GF-D8 (cell line): ENCODE data around the gene KIAA1586.
A peak's percentile ranks its signal among the peaks of the same experiment; 100 is the strongest.
"Not testable (repeated sequence)": the region's sequence is repeated elsewhere in the genome, so short reads cannot be mapped to it uniquely, and the experiment has no call there.

Source experiments
- DNase-seq: peaks from one replicate; lab custom pipeline; 2025; lab: John Stamatoyannopoulos, UW

Gene KIAA1586

DNA sequence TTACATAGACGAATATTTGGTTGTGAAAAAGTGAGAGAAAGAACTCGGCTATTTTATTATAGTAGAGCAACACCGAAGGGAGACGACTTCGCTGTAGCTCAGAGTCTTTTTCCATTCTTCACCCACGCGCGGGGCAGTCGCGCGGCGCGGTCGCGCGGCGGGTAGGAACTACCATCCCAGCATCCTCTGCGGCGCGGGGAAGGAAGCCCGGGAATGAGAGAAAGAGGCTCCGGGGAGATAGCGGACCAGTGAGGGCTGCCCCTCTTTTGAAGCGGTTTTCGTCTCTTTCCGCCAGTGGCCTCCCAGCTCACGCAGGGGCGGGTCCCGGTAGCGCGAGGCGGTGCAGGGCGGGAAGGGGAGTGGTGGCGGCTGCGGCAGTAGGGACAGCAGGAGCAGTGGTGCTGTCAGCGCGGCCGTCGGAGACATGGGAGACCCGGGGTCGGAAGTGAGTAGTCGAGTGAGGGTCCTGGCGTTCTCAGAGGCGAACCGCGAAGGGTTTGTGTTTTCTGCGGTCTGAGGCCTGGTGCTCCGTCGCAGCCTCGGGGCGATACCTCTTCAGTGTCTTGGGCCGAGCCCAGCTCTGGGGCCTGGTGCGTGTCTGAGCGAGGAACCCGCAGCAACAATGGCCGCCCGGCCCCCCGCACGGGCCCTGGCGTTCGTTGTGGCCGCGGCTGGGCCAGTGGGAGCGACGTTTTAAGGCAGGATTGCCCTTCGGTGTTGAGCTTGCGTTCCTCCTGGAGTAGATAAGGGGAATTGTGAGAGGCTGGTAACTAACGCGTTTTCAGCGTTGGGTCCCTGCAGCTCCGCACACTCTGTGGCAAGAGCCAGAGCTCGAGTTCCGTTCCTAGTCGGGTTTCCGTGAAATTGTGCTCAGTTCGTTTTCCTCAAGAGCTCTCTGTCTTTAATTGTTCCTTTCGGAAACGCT lies at the start of gene KIAA1586:
Gene KIAA1586 (plus strand): TSS at position 362 of the 925 bp plus-strand sequence. CDS start 63 bp downstream, at position 425.
- peak; percentile 85 for DNase-seq

DNA sequence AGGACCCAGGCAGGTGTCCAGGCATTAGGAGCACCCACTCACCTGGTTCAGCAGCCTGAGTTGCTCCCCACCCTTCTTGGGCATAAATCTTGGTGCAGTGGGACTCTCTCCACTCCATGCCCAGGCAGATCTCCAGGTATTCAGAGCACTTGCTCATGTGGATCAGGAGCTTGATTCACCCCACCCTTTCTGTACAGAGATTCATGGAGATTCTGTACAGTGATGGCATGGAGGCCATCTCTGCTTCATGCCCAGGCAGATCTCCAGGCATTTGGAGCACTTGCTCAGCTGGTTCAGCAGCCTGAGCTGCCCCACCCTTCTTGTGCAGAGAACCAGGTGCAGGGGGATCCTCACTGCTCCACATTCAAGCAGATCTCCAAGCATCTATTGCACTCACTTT lies 47.4 kb upstream of the KIAA1586 start:
- no peak for DNase-seq

- not testable (repeated sequence) for DNase-seq
Observed at GRCh38 chr6:56999748-57000147, 46.7 kb upstream of the KIAA1586 start.

DNA sequence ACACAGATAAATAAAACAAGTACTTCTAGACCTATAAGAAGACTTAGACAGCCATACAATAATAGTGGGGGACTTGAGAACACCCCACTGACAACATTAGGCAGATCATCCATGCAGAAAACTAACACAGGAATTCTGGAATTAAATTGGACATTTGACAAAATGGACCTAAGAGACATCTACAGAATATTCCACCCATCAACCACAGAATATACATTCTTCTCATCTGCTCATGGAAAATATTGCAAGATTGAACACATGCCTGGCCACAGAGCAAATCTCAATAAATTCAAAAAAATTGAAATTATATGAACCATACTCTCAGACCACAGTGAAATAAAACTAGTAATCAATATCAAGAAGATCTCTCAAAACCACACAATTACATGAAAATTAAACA lies 44.3 kb upstream of the KIAA1586 start:
- DNase-seq, result no peak

- DNase-seq, result no peak
Observed at GRCh38 chr6:57004292-57004691, 42.2 kb upstream of the KIAA1586 start.

- no peak for DNase-seq
Observed at GRCh38 chr6:57006101-57006500, 40.4 kb upstream of the KIAA1586 start.

GRCh38 chr6:57008069-57008468 lies 38.4 kb upstream of the KIAA1586 start:
- not testable (repeated sequence) for DNase-seq

- DNase-seq, result no peak
Observed at GRCh38 chr6:57013521-57013926, 33.0 kb upstream of the KIAA1586 start.

DNA sequence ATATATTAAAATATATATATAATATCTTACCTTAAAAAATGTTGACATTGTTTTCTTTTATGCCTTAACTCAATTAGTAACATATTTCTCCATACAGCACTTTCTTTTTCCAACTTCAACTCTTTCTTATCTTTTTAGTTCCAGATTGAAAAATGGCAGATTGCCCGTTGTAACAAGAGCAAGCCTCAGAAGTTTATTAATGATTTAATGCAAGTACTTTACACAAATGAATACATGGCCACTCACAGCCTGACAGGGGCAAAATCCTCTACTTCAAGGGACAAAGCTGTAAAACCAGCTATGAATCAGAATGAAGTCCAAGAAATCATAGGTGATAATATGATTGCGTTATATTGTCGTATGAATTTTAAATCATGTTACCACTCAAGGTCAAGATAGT lies 29.4 kb upstream of the KIAA1586 start:
- no peak for DNase-seq

DNA sequence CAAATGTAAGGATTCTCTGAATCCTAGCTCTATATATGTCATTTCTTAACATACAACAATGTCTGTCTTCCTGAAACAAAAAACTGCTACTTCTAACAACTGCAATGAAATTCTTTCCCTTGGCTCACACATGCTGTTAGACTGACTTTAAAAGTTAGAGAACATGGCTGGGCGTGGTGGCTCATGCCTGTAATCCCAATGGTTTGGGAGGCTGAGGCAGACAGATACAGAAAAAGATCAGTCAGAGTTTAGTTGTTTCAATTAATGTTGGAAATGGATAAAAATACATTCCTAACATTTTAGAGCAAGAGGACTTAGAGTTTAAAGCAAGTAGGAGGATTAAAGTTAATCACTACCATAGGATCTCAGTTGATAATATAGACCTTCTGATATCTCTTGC lies 28.7 kb upstream of the KIAA1586 start:
- DNase-seq, result no peak

GRCh38 chr6:57019434-57019833 lies 27.1 kb upstream of the KIAA1586 start:
- no peak for DNase-seq

DNA sequence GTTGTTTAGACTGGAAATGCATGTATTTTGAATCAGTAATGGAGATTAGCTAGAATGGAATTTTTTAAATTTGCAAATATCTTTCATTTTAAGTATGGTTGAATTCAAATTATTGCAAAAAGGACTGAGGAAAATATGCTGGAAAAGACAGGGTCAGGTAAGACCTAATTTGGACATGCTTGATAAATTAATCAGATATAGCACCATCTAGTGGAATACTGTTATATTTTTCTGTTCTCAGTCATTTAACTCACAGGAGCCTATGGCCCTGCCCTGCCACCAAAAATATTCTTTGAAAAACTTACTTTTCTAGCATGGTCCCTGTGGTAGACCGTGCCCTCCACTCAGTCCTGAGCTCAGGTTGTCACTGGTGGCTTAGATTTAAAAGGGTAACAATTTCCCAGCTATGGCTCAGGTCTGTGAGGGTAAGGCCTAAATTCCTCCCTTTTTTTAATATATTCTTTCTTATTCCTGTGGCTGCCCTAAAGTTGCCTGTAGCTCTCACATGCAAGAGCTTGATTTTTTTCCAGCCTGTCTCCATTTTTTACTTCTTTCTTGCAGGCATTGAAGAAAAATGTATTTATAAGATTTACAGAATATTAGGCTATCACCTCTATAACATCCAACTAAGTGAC lies 25.3 kb upstream of the KIAA1586 start:
- peak; percentile 59 for DNase-seq

- DNase-seq, result no peak
Observed at GRCh38 chr6:57024321-57024720, 22.2 kb upstream of the KIAA1586 start.

DNA sequence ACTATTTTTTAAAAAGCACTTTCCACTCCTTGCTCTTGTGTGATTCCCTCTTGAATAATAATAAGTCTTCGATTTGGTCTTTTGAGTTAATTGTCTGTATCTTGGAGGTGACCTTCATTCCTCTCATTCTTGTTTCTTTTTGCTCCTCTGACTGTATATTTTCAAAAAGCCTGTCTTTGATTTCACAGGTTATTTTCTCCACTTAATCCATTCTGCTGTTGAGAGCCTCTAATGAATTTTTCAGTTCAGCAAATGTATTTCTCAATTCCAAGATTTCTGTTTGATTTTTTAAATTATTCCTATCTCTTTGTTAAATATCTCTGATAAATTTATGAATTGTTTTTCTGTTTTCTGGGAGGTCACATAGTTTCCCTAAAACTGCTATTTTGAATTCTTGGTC lies 21.7 kb upstream of the KIAA1586 start:
- DNase-seq, result no peak

- no peak for DNase-seq
Observed at GRCh38 chr6:57026001-57026400, 20.5 kb upstream of the KIAA1586 start.

GRCh38 chr6:57027301-57027700 lies 19.2 kb upstream of the KIAA1586 start:
- DNase-seq, result no peak

- no peak for DNase-seq
Observed at GRCh38 chr6:57029213-57029612, 17.3 kb upstream of the KIAA1586 start.

DNA sequence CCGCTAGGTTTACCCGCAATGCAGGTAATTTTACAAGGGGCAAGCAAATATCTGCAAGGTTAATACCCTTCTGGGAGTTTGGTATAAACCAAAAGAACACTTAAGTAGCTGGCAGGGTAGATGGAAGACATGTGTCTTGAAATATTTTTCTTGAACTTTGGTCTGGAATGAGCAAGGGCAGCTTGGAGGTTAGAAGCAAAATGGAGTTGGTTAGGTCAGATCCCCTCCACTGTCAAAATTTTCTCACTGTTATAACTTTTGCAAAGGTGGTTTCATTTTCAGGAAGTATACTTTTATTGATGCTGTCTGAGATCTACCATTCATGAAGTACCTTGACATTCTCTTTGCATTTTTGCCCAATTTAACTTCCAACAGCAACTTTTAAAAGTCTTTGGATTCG lies 13.3 kb upstream of the KIAA1586 start:
- DNase-seq, result no peak

- DNase-seq, result no peak
Observed at GRCh38 chr6:57035549-57035948, 10.9 kb upstream of the KIAA1586 start.

GRCh38 chr6:57038906-57039305 lies 7.6 kb upstream of the KIAA1586 start:
- DNase-seq, result no peak

- DNase-seq, result peak; percentile 25
Observed at GRCh38 chr6:57040011-57040410, 6.5 kb upstream of the KIAA1586 start.

DNA sequence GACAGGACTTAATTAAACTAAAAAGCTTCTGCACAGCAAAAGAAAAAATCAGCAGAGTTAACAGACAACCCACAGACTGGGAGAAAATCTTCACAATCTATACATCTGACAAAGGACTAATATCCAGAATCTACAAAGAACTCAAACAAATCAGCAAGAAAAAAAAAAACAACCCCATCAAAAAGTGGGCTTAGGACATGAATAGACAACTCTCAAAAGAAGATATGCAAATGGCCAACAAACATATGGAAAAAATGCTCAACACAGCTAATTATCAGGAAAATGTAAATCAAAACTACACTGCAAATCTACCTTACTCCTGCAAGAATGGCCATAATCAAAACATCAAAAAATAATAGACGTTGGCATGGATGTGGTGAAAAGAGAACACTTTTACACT lies 2.4 kb upstream of the KIAA1586 start:
- DNase-seq, result not testable (repeated sequence)

DNA sequence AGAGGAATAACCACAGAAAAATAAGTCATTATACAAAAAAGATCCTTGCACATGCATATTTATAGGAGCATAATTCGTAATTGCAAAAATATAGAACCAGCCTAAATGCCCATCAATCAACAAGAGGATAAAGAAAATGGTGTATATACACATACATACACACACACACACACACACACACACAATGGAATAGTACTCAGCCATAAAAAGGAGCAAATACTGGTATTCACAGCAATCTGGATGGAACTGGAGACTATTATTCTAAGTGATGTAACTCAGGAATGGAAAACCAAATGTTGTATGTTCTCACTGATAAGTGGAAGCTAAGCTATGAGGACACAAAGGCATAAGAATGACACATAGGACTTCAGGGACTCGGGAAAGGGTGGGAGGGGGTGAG lies 1.9 kb upstream of the KIAA1586 start:
- DNase-seq, result no peak
